Mesodermal cell (in vitro differentiated cells): ENCODE results near the gene FAM228A.
"Not testable (repeated sequence)": the region's sequence is repeated elsewhere in the genome, so short reads cannot be mapped to it uniquely, and the experiment has no call there.

Source experiments
- H3K27ac ChIP-seq: 2 replicates; pipeline ENCODE4 v1.7.0; 2013; ENCODE audit warnings: mild to moderate bottlenecking, low read depth, low read length, moderate library complexity; ENCODE audit not compliant: severe bottlenecking
- H3K36me3 ChIP-seq: 2 replicates; pipeline ENCODE4 v1.7.1; 2013; ENCODE audit warnings: mild to moderate bottlenecking, low read length, moderate library complexity; ENCODE audit not compliant: control insufficient read depth, insufficient read depth
- H3K4me1 ChIP-seq: one replicate; pipeline ENCODE4 v1.7.1; 2013; ENCODE audit warnings: mild to moderate bottlenecking, low read length; ENCODE audit not compliant: insufficient read depth, control insufficient read depth, poor library complexity, severe bottlenecking
- H3K4me3 ChIP-seq: 2 replicates; pipeline ENCODE4 v1.7.0; 2013; ENCODE audit warnings: low read length, control low read depth, mild to moderate bottlenecking; ENCODE audit not compliant: insufficient read depth, poor library complexity, severe bottlenecking; ENCODE audit errors: extremely low read depth
- H3K9me3 ChIP-seq: 2 replicates; pipeline ENCODE4 v1.7.1; 2013; ENCODE audit warnings: mild to moderate bottlenecking, low read length, moderate library complexity; ENCODE audit not compliant: control insufficient read depth
- WGBS, 2 experiments: methylation state at CpG; one replicate each; pipeline ENCODE4 v1.1.5; 2013; ENCODE audit warnings: missing lambda C conversion rate in 2 of 2; ENCODE audit not compliant: insufficient coverage in 2 of 2; 5-methylcytosine and 5-hydroxymethylcytosine counted together

Gene FAM228A

GRCh38 chr2:24190503-24190902 lies 15.7 kb downstream of the FAM228A start:
- 91 to 93% methylated on average over 6 to 8 of the region's 9 CpGs for WGBS, 2 experiments

GRCh38 chr2:24191156-24191555 lies 16.3 kb downstream of the FAM228A start:
- no peak overlapping the region for H3K4me3 ChIP-seq
- WGBS, 2 experiments = 90 to 95% methylated on average over 7 to 8 of the region's 9 CpGs
- no peaks in the 10 kb centered on the region for H3K4me1 ChIP-seq
- no peaks in the 10 kb centered on the region for H3K36me3 ChIP-seq
- no peak overlapping the region for H3K27ac ChIP-seq
- H3K9me3 ChIP-seq = no peaks in the 10 kb centered on the region

More at GRCh38 chr2:24190503-24190902, 15.7 kb downstream of the FAM228A start:
- H3K4me1 ChIP-seq = no peaks in the 10 kb centered on the region
- H3K36me3 ChIP-seq = no peaks in the 10 kb centered on the region
- no peak overlapping the region for H3K27ac ChIP-seq
- H3K4me3 ChIP-seq = no peak overlapping the region
- H3K9me3 ChIP-seq = no peaks in the 10 kb centered on the region

GRCh38 chr2:24191848-24192247 lies 17.0 kb downstream of the FAM228A start:
- Histone ChIP-seq H3K4me1 (no peaks in the 10 kb centered on the region), H3K27ac (no peak overlapping the region), H3K36me3 (no peaks in the 10 kb centered on the region), H3K4me3 (no peak overlapping the region), H3K9me3 (no peaks in the 10 kb centered on the region)
- WGBS, 2 experiments = 86 to 96% methylated on average over 1 to 3 of the region's 5 CpGs

- H3K27ac ChIP-seq, H3K4me1 ChIP-seq, H3K9me3 ChIP-seq, H3K4me3 ChIP-seq, H3K36me3 ChIP-seq: not testable (repeated sequence)
- WGBS, 2 experiments = no CpG with 5 or more reads among the region's 1 CpG
These were observed 22.4 kb downstream of the FAM228A start for GRCh38 chr2:24197213-24197612.

- WGBS, 2 experiments = 88 to 94% methylated on average over 12 of the region's 12 CpGs
- H3K27ac ChIP-seq = no peak overlapping the region
- peaks cover 4% of the 10 kb centered on the region for H3K36me3 ChIP-seq
- no peaks in the 10 kb centered on the region for H3K4me1 ChIP-seq
- H3K9me3 ChIP-seq = no peaks in the 10 kb centered on the region
- no peak overlapping the region for H3K4me3 ChIP-seq
These were observed 25.2 kb downstream of the FAM228A start for GRCh38 chr2:24199968-24200590.

- 94 to 100% methylated on average over 3 of the region's 3 CpGs for WGBS, 2 experiments
- no peaks in the 10 kb centered on the region for H3K4me1 ChIP-seq
- no peaks in the 10 kb centered on the region for H3K9me3 ChIP-seq
- no peak overlapping the region for H3K27ac ChIP-seq
- H3K4me3 ChIP-seq = no peak overlapping the region
- H3K36me3 ChIP-seq = peaks cover 4% of the 10 kb centered on the region
These were observed 25.9 kb downstream of the FAM228A start for GRCh38 chr2:24200799-24201198.

- 85 to 89% methylated on average over 16 to 17 of the region's 19 CpGs for WGBS, 2 experiments
- Histone ChIP-seq H3K27ac (no peak overlapping the region), H3K4me1 (no peaks in the 10 kb centered on the region), H3K9me3 (no peaks in the 10 kb centered on the region), H3K4me3 (no peak overlapping the region), H3K36me3 (peaks cover 4% of the 10 kb centered on the region)
These were observed 28.4 kb downstream of the FAM228A start for GRCh38 chr2:24203029-24203786.

GRCh38 chr2:24203787-24204150 lies 28.9 kb downstream of the FAM228A start:
- H3K4me1 ChIP-seq = no peaks in the 10 kb centered on the region
- H3K36me3 ChIP-seq = peaks cover 4% of the 10 kb centered on the region
- 90 to 100% methylated on average over 2 of the region's 5 CpGs for WGBS, 2 experiments

GRCh38 chr2:24204505-24204904 lies 29.7 kb downstream of the FAM228A start:
- Histone ChIP-seq H3K9me3 (no peaks in the 10 kb centered on the region), H3K4me1 (no peaks in the 10 kb centered on the region), H3K27ac (no peak overlapping the region), H3K4me3 (no peak overlapping the region), H3K36me3 (peaks cover 4% of the 10 kb centered on the region)
- WGBS, 2 experiments = 92 to 98% methylated on average over 12 of the region's 12 CpGs

More at GRCh38 chr2:24203787-24204150, 28.9 kb downstream of the FAM228A start:
- H3K4me3 ChIP-seq = no peak overlapping the region
- H3K9me3 ChIP-seq = no peaks in the 10 kb centered on the region
- no peak overlapping the region for H3K27ac ChIP-seq

- no peak overlapping the region for H3K27ac ChIP-seq
- WGBS, 2 experiments = 92 to 100% methylated on average over 4 of the region's 4 CpGs
- no peaks in the 10 kb centered on the region for H3K4me1 ChIP-seq
- no peaks in the 10 kb centered on the region for H3K9me3 ChIP-seq
- H3K4me3 ChIP-seq = no peak overlapping the region
- H3K36me3 ChIP-seq = peaks cover 4% of the 10 kb centered on the region
These were observed 30.3 kb downstream of the FAM228A start for GRCh38 chr2:24205131-24205530.

- WGBS, 2 experiments = 89 to 93% methylated on average over 6 of the region's 6 CpGs
- Histone ChIP-seq H3K9me3 (no peaks in the 10 kb centered on the region), H3K36me3 (peaks cover 4% of the 10 kb centered on the region), H3K27ac (no peak overlapping the region), H3K4me1 (no peaks in the 10 kb centered on the region), H3K4me3 (no peak overlapping the region)
These were observed 31.4 kb downstream of the FAM228A start for GRCh38 chr2:24206242-24206641.
